H1 (cell line): ENCODE measurements around the gene ENTPD1.

ENCODE experiments used
- CTCF ChIP-seq, 3 experiments: IDR thresholded peaks; 1 replicate in 2 of 3; 2 replicates in 1 of 3; pipeline versions ENCODE4 v1.5.1 to v1.6.1; 2011; ENCODE audit warnings: low read length in 3 of 3, mild to moderate bottlenecking in 3 of 3, inconsistent platforms in 2 of 3, low read depth in 1 of 3, moderate library complexity in 1 of 3; ENCODE audit not compliant: insufficient read depth in 1 of 3; ENCODE audit errors: control extremely low read depth in 1 of 3
- EP300 ChIP-seq, 2 experiments: IDR thresholded peaks; 1 replicate in 1 of 2; 2 replicates in 1 of 2; pipeline ENCODE4 v1.6.1; 2011 to 2012; ENCODE audit warnings: low read depth in 2 of 2, low read length in 2 of 2, mild to moderate bottlenecking in 2 of 2, borderline replicate concordance in 1 of 2, inconsistent platforms in 1 of 2, moderate library complexity in 1 of 2
- EZH2 ChIP-seq: fragments of 200-600 bp; sonication (generic); IDR thresholded peaks from 2 replicates; pipeline ENCODE4 v1.7.1; 2012; ENCODE audit warnings: low read depth, mild to moderate bottlenecking, moderate library complexity, low read length, inconsistent platforms; ENCODE audit not compliant: severe bottlenecking
- MAX ChIP-seq: IDR thresholded peaks from 2 replicates; pipeline ENCODE4 v1.6.1; 2012; ENCODE audit warnings: inconsistent platforms
- NANOG ChIP-seq: IDR thresholded peaks from 2 replicates; pipeline ENCODE4 v1.6.1; 2011; ENCODE audit warnings: low read length, low read depth, mild to moderate bottlenecking, inconsistent platforms; ENCODE audit not compliant: insufficient read depth, poor library complexity, severe bottlenecking
- POLR2A ChIP-seq, 2 experiments: IDR thresholded peaks; 1 replicate in 1 of 2; 2 replicates in 1 of 2; pipeline ENCODE4 v1.6.1; 2011; ENCODE audit warnings: low read depth in 2 of 2, low read length in 2 of 2, mild to moderate bottlenecking in 2 of 2; ENCODE audit errors: control extremely low read depth in 1 of 2
- RFX5 ChIP-seq: IDR thresholded peaks from 2 replicates; pipeline ENCODE4 v1.6.1; 2011; ENCODE audit warnings: low read depth, low read length, improper control_type of control experiment, borderline replicate concordance

GRCh38 chr10:95889830-95890229 is 133.9 kb downstream of the ENTPD1 start:
- TF ChIP-seq CTCF (IDR thresholded peaks at IDR 0.05; ENCODE audit: control extremely low read depth in 1 of 3, insufficient read depth in 1 of 3, low read depth in 1 of 3, low read length in 3 of 3), result no peak
- TF ChIP-seq NANOG, result no peak
- no peak for TF ChIP-seq POLR2A (IDR thresholded peaks at IDR 0.05; ENCODE audit: control extremely low read depth in 1 of 2, low read depth in 2 of 2, low read length in 2 of 2)
- TF ChIP-seq EZH2, result no peak
- no peak for TF ChIP-seq EP300 (IDR thresholded peaks at IDR 0.05; ENCODE audit: borderline replicate concordance in 1 of 2, low read depth in 2 of 2, low read length in 2 of 2)
- no peak for TF ChIP-seq RFX5
- TF ChIP-seq MAX, result no peak
